ENCODE results near the gene DR1. TPM values are rescaled to one million over a fixed set of nuclear protein-coding genes. Genes with fewer than 3 reads are reported as not detected.

Gene DR1
- total and polyA plus RNA-seq, 10 donors: 8.3 to 62.5 (median 50.3) TPM

GRCh38 chr1:93304716-93305138, 41.0 kb upstream of the DR1 start:
- TF ChIP-seq CTCF (IDR thresholded peaks at IDR 0.05 in 8 of 11, conservative IDR thresholded peaks at IDR 0.05 in 3 of 11): peak; percentile 48 to 91 (median 87)
- TF ChIP-seq POLR2A (IDR thresholded peaks at IDR 0.05): no peak
- WGBS, 5 donors: 30 to 42% (median 32%) methylated on average over 2 of the region's 2 CpGs
- no peak overlapping the region for H3K27ac ChIP-seq
- H3K9me3 ChIP-seq: no peaks in the 10 kb centered on the region
- no peak for DNase-seq
- no peaks in the 10 kb centered on the region for H3K27me3 ChIP-seq (replicated peaks in 1 of 7)
- no peak overlapping the region for H3K4me3 ChIP-seq
- H3K4me1 ChIP-seq: peaks cover 0 to 6% (median 0%) of the 10 kb centered on the region in 6 donors
- peaks cover 0 to 15% (median 0%) of the 10 kb centered on the region in 6 donors for H3K36me3 ChIP-seq
- intact Hi-C loops (cut with DNase I; ENCODE audit: low total_unique reads): no loop called here

GRCh38 chr1:93306920-93307319, 38.8 kb upstream of the DR1 start:
- TF ChIP-seq POLR2A (IDR thresholded peaks at IDR 0.05) (no peak), CTCF (IDR thresholded peaks at IDR 0.05 in 8 of 11, conservative IDR thresholded peaks at IDR 0.05 in 3 of 11) (no peak), POLR2AphosphoS5 (IDR thresholded peaks at IDR 0.05) (no peak)
- Histone ChIP-seq H3K9me3 (no peaks in the 10 kb centered on the region), H3K27me3 (replicated peaks in 1 of 7) (no peaks in the 10 kb centered on the region), H3K36me3 (peaks cover 0 to 21% (median 0%) of the 10 kb centered on the region in 6 donors), H3K4me1 (peaks cover 0 to 6% (median 0%) of the 10 kb centered on the region in 6 donors), H3K4me3 (no peak overlapping the region), H3K27ac (no peak overlapping the region)
- intact Hi-C loops (cut with DNase I; ENCODE audit: low total_unique reads): no loop called here
- no peak for DNase-seq

- TF ChIP-seq POLR2AphosphoS5 (IDR thresholded peaks at IDR 0.05): no peak
- TF ChIP-seq CTCF (IDR thresholded peaks at IDR 0.05 in 8 of 11, conservative IDR thresholded peaks at IDR 0.05 in 3 of 11): no peak
- no peak for TF ChIP-seq POLR2A (IDR thresholded peaks at IDR 0.05)
- intact Hi-C loops (cut with DNase I; ENCODE audit: low total_unique reads): no loop called here
- H3K27ac ChIP-seq: no peak overlapping the region
- H3K27me3 ChIP-seq (replicated peaks in 1 of 7): no peaks in the 10 kb centered on the region
- H3K36me3 ChIP-seq: peaks cover 0 to 21% (median 0%) of the 10 kb centered on the region in 6 donors
- H3K9me3 ChIP-seq: no peaks in the 10 kb centered on the region
- H3K4me1 ChIP-seq: no peaks in the 10 kb centered on the region
- DNase-seq: no peak
- no peak overlapping the region for H3K4me3 ChIP-seq
- 72 to 84% (median 74%) methylated on average over 4 of the region's 4 CpGs for WGBS, 5 donors
Measured at GRCh38 chr1:93313026-93313425, 32.7 kb upstream of the DR1 start.

- Histone ChIP-seq H3K27me3 (replicated peaks in 1 of 7) (no peaks in the 10 kb centered on the region), H3K4me3 (no peak overlapping the region), H3K9me3 (no peaks in the 10 kb centered on the region), H3K36me3 (no peaks in the 10 kb centered on the region), H3K4me1 (no peaks in the 10 kb centered on the region), H3K27ac (no peak overlapping the region)
- TF ChIP-seq POLR2AphosphoS5 (IDR thresholded peaks at IDR 0.05) (no peak), POLR2A (IDR thresholded peaks at IDR 0.05) (no peak), CTCF (IDR thresholded peaks at IDR 0.05 in 8 of 11, conservative IDR thresholded peaks at IDR 0.05 in 3 of 11) (no peak)
- DNase-seq: no peak
- intact Hi-C loops (cut with DNase I; ENCODE audit: low total_unique reads): no loop called here
- 19 to 35% (median 19%) methylated on average over 2 of the region's 2 CpGs for WGBS, 5 donors
Measured at GRCh38 chr1:93317207-93317606, 28.5 kb upstream of the DR1 start.
